ENCODE measurements around the gene MPDU1.

GRCh38 chr17:7553356-7553755 is 30.3 kb upstream of the MPDU1 start:
- TF ChIP-seq EZH2 (IDR thresholded peaks at IDR 0.05; ENCODE audit: low read length) (no peak), CTCF (optimal IDR thresholded peaks at IDR 0.05 in 1 of 3, IDR thresholded peaks at IDR 0.05 in 1 of 3, conservative IDR thresholded peaks at IDR 0.05 in 1 of 3; ENCODE audit: extremely low read depth in 1 of 3, insufficient read depth in 2 of 3, low read length in 3 of 3) (no peak)

All from keratinocyte (primary cell).